Mesendoderm (in vitro differentiated cells): Measurements from ENCODE around the gene CFAP46.
A peak's percentile ranks its signal among the peaks of the same experiment; 100 is the strongest.

Experiments used
- DNase-seq: peaks from one replicate; pipeline ENCODE4 v3.0.0; 2013
- H2AK5ac ChIP-seq: 2 replicates; pipeline ENCODE4 v1.6.1; 2013; ENCODE audit warnings: low read length, inconsistent platforms
- H2BK120ac ChIP-seq: 2 replicates; pipeline ENCODE4 v1.6.1; 2013; ENCODE audit warnings: low read depth, mild to moderate bottlenecking, low read length, moderate library complexity, mixed read lengths
- H2BK15ac ChIP-seq: replicated peaks from 2 replicates; pipeline ENCODE4 v1.6.1; 2013; ENCODE audit warnings: low read depth, mild to moderate bottlenecking, moderate library complexity
- H2BK5ac ChIP-seq: 2 replicates; pipeline ENCODE4 v1.6.1; 2013; ENCODE audit warnings: low read length, inconsistent platforms
- H3K18ac ChIP-seq: 2 replicates; pipeline ENCODE4 v1.6.1; 2013; ENCODE audit warnings: mild to moderate bottlenecking, low read length, mixed read lengths
- H3K23ac ChIP-seq: one replicate; pipeline ENCODE4 v1.6.1; 2013; ENCODE audit warnings: low read length
- H3K27ac ChIP-seq: 2 replicates; pipeline ENCODE4 v1.5.1; 2013; ENCODE audit warnings: low read depth, mild to moderate bottlenecking, inconsistent platforms, low read length, moderate library complexity
- H3K27me3 ChIP-seq: 2 replicates; pipeline ENCODE4 v1.6.1; 2013; ENCODE audit warnings: low read length, control low read depth, mild to moderate bottlenecking, inconsistent platforms; ENCODE audit not compliant: insufficient read depth, poor library complexity
- H3K36me3 ChIP-seq: 2 replicates; pipeline ENCODE4 v1.6.1; 2013; ENCODE audit warnings: low read length, inconsistent platforms; ENCODE audit not compliant: control insufficient read depth, insufficient read depth
- H3K4ac ChIP-seq: one replicate; pipeline ENCODE4 v1.6.1; 2013; ENCODE audit warnings: low read depth, mild to moderate bottlenecking, low read length, moderate library complexity
- H3K4me1 ChIP-seq: 2 replicates; pipeline ENCODE4 v1.6.1; 2013; ENCODE audit warnings: low read depth, low read length, inconsistent platforms; ENCODE audit not compliant: control insufficient read depth
- H3K4me2 ChIP-seq: 2 replicates; pipeline ENCODE4 v1.6.1; 2013; ENCODE audit warnings: low read length
- H3K4me3 ChIP-seq: 2 replicates; pipeline ENCODE4 v1.5.1; 2013; ENCODE audit warnings: mild to moderate bottlenecking, low read length
- H3K56ac ChIP-seq: one replicate; pipeline ENCODE4 v1.6.1; 2013; ENCODE audit warnings: low read length
- H3K79me1 ChIP-seq: 2 replicates; pipeline ENCODE4 v1.6.1; 2013; ENCODE audit warnings: low read length, inconsistent platforms
- H3K79me2 ChIP-seq: 2 replicates; pipeline ENCODE4 v1.6.1; 2013; ENCODE audit warnings: mild to moderate bottlenecking, low read length; ENCODE audit not compliant: control insufficient read depth, insufficient read depth
- H3K9ac ChIP-seq: 2 replicates; pipeline ENCODE4 v1.6.1; 2013; ENCODE audit warnings: low read length, inconsistent platforms
- H4K5ac ChIP-seq: one replicate; pipeline ENCODE4 v1.6.1; 2013; ENCODE audit warnings: low read length
- H4K8ac ChIP-seq: one replicate; pipeline ENCODE4 v1.6.1; 2013; ENCODE audit warnings: low read depth, mild to moderate bottlenecking, control low read depth, low read length, moderate library complexity
- WGBS: extraction: QIAGEN DNeasy Blood & Tissue Kit; methylation state at CpG from one replicate; pipeline ENCODE4 v1.1.7; 2013; ENCODE audit warnings: low lambda C conversion rate, missing lambda C conversion rate; ENCODE audit not compliant: insufficient coverage; ENCODE audit errors: extremely low coverage; 5-methylcytosine and 5-hydroxymethylcytosine counted together

Gene CFAP46

DNA sequence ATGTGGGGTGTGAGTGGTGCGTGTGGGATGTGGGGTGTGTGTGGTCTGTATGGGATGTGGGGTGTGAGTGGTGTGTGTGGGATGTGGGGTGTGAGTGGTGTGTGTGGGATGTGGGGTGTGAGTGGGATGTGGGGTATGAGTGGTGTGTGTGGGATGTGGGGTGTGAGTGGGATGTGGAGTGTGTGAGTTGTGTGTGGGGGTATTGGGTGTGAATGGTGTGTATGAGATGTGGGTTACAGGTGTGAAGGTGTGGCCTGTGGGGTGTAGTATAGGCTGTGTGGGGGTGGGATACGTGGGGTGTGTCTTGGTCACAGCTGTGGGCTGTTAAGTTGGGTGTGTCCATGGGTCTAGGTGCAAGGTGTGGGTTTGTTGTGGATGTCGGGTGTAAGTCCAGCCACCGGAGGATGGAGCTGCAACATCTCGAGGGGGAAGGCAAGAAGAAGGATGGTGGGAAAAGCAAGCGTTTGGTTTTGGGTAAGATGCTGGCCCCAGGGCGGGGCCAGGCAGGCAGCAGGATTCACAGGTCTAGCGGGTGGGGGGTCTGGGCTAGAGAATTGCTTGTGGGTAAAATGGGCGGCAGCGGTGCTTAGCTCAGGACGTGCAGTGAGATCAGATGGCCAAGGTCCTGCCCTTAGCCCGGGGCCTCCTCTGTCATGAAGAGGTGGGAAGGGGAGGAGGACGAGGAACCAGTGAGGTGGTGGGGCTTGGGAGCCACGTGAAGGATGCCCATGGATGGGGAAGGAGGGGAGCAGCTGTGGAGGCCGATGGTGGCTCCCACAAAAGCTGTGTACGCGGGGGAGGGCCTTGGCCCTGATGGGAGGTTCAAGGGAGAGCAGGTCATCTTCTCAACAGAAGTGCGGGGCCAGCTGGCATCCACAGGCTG is 60.1 kb downstream of the CFAP46 start:
- Histone ChIP-seq H3K79me2 (no peaks in the 10 kb centered on the region), H2BK15ac (no peak overlapping the region), H3K79me1 (no peaks in the 10 kb centered on the region), H4K5ac (no peak overlapping the region), H3K4ac (no peak overlapping the region), H3K4me1 (no peaks in the 10 kb centered on the region), H3K27ac (no peak overlapping the region), H3K4me2 (no peak overlapping the region), H3K4me3 (no peak overlapping the region), H3K56ac (no peak overlapping the region), H3K9ac (no peak overlapping the region), H2AK5ac (no peak overlapping the region), H4K8ac (no peak overlapping the region), H3K36me3 (no peaks in the 10 kb centered on the region), H3K23ac (no peak overlapping the region), H2BK120ac (no peak overlapping the region), H3K27me3 (no peaks in the 10 kb centered on the region), H2BK5ac (no peak overlapping the region), H3K18ac (no peak overlapping the region)
- DNase-seq: no peak
- WGBS: 100% methylated on average over 1 of the region's 18 CpGs

DNA sequence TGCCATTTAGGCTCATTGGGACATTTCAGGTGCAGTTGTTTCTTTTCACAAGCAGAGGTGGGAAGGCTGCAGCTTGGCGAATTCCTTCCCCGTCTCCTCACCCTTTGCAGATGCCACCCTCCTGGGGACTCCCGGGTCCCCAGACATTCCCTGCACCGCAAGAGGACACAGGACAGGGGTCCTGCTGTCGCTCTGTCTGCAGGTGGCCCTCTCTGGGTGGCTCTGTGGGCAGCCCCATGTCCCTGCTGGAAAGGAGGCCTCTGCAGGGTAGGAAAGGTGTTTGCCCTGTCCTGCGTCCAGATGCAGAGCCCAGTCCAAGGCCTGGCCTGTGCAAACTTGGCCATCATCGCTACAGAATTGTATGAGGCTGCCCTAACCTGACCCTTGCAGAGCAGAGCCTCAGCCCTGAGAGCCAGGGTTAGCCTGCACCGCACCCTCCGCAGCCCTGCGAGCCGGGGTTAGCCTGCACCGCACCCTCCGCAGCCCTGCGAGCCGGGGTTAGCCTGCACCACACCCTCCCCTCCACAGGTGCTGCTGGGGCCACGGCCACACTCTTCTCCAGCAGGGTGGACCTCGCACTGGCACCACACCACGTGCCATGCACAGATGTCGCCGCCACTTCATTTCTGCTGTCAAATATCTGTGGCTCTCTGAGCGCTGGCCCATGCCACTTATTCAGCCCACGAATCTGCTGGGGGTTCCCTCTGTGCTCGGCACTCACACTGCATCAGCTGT is 61.0 kb downstream of the CFAP46 start:
- no peak for DNase-seq

DNA sequence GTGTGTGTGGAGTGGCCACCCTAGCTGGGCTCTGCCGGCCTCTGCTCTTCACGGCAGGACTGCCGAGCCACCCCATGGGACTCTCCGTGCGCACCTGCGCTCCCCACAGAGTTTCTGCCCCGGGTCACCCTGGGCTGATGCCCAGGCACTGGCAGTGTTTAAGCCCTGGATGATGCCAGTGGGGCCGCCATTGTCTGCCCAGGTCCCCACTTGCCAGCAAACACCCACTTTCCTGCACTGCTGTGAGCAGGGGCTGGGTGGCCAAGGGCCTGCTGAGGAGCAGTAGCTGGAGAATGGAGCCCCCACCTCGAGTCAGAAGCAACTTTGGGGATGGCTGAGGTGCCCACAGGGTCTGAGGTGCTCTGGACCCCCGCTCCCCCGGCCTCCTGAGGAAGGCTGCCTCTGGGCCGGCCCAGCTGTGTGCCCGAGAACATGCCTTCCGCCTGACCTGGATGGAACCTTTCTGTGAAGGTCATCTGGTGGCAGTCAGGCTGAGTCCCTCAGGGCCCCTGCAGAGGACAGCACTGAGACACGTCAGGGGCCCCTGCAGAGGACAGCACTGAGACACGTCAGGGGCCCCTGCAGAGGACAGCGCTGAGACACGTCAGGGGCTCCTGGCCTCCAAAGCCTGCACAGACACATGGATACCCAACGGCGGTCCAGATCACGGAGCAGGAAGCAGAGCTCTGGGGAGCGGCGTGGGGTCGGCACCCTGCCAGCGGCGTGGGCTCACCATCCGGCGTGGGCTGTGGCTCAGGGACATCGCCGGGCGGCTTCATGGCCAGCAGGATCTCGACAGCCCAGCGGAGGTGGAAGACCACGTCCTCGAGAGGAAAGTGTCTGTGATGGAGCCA is 62.0 kb downstream of the CFAP46 start:
- no peak overlapping the region for H2BK120ac ChIP-seq
- H3K56ac ChIP-seq: no peak overlapping the region
- no peak overlapping the region for H3K4me2 ChIP-seq
- no peak overlapping the region for H4K5ac ChIP-seq
- H3K4me1 ChIP-seq: no peaks in the 10 kb centered on the region
- no peak overlapping the region for H3K4me3 ChIP-seq
- H3K18ac ChIP-seq: no peak overlapping the region
- H2BK15ac ChIP-seq: no peak overlapping the region
- no peak overlapping the region for H2AK5ac ChIP-seq
- no peak overlapping the region for H2BK5ac ChIP-seq
- no peaks in the 10 kb centered on the region for H3K79me1 ChIP-seq
- H3K23ac ChIP-seq: no peak overlapping the region
- no peaks in the 10 kb centered on the region for H3K36me3 ChIP-seq
- no CpG with 5 or more reads among the region's 35 CpGs for WGBS
- no peaks in the 10 kb centered on the region for H3K27me3 ChIP-seq
- no peak overlapping the region for H3K4ac ChIP-seq
- H3K79me2 ChIP-seq: no peaks in the 10 kb centered on the region
- DNase-seq: no peak
- H3K9ac ChIP-seq: no peak overlapping the region
- H4K8ac ChIP-seq: no peak overlapping the region
- H3K27ac ChIP-seq: no peak overlapping the region

More for the DNA sequence above, 61.0 kb downstream of the CFAP46 start:
- no CpG with 5 or more reads among the region's 23 CpGs for WGBS
- H3K56ac ChIP-seq: no peak overlapping the region
- H3K4ac ChIP-seq: no peak overlapping the region
- H3K79me1 ChIP-seq: no peaks in the 10 kb centered on the region
- no peaks in the 10 kb centered on the region for H3K79me2 ChIP-seq
- H3K27ac ChIP-seq: no peak overlapping the region
- H3K4me3 ChIP-seq: no peak overlapping the region
- no peak overlapping the region for H2BK5ac ChIP-seq
- H4K5ac ChIP-seq: no peak overlapping the region
- H3K18ac ChIP-seq: no peak overlapping the region
- H3K27me3 ChIP-seq: no peaks in the 10 kb centered on the region
- H3K36me3 ChIP-seq: no peaks in the 10 kb centered on the region
- no peak overlapping the region for H2AK5ac ChIP-seq
- no peak overlapping the region for H4K8ac ChIP-seq
- H3K23ac ChIP-seq: no peak overlapping the region
- no peak overlapping the region for H3K9ac ChIP-seq
- H2BK15ac ChIP-seq: no peak overlapping the region
- no peaks in the 10 kb centered on the region for H3K4me1 ChIP-seq
- H2BK120ac ChIP-seq: no peak overlapping the region
- no peak overlapping the region for H3K4me2 ChIP-seq

DNA sequence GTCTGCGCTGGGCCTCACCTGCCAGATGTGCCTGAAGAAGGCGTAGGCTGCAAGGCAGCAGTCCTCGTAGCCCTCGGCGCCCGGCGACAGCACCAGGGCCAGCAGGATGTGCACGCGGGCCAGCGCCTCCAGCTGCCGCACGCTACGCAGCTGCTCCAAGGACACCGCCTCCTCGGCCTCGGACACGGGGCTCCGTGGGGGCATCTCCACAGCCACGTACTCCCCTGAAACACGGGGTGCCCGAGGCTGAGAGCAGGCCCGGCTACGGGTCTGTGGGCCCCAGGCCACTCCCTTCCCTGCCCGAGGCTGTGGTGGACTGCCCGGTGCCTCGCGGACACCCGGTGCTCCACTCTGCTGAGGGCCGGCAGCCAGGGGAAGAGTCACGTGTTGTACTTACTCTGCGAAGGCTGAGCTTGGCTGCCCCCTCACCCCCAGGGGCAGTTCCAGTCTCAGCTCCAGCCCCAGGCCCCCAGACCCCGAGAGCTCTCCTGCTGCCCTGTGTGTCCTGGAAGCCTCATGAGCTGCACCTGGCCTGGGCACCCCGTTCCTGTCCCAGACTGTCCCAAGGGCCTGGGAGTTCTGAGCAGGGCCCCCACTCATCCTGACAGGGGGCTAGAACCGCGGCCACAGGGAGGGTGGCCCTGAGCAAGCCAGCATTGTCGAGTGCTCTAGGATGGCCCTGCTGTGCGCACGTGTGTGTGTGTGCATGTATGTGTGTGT is 62.8 kb downstream of the CFAP46 start:
- no peak overlapping the region for H4K5ac ChIP-seq
- no peak for DNase-seq
- no peaks in the 10 kb centered on the region for H3K36me3 ChIP-seq
- H3K4me1 ChIP-seq: no peaks in the 10 kb centered on the region
- peak overlapping the region; percentile 7 for H3K56ac ChIP-seq
- no peaks in the 10 kb centered on the region for H3K79me2 ChIP-seq
- no peak overlapping the region for H2BK120ac ChIP-seq
- no peak overlapping the region for H3K27ac ChIP-seq
- H2BK5ac ChIP-seq: no peak overlapping the region
- no peak overlapping the region for H3K9ac ChIP-seq
- H3K27me3 ChIP-seq: no peaks in the 10 kb centered on the region
- no peak overlapping the region for H2AK5ac ChIP-seq
- H3K4me2 ChIP-seq: no peak overlapping the region
- H3K4me3 ChIP-seq: no peak overlapping the region
- no peaks in the 10 kb centered on the region for H3K79me1 ChIP-seq
- H3K23ac ChIP-seq: no peak overlapping the region
- H2BK15ac ChIP-seq: no peak overlapping the region
- no CpG with 5 or more reads among the region's 38 CpGs for WGBS
- no peak overlapping the region for H3K4ac ChIP-seq
- H3K18ac ChIP-seq: no peak overlapping the region
- no peak overlapping the region for H4K8ac ChIP-seq

DNA sequence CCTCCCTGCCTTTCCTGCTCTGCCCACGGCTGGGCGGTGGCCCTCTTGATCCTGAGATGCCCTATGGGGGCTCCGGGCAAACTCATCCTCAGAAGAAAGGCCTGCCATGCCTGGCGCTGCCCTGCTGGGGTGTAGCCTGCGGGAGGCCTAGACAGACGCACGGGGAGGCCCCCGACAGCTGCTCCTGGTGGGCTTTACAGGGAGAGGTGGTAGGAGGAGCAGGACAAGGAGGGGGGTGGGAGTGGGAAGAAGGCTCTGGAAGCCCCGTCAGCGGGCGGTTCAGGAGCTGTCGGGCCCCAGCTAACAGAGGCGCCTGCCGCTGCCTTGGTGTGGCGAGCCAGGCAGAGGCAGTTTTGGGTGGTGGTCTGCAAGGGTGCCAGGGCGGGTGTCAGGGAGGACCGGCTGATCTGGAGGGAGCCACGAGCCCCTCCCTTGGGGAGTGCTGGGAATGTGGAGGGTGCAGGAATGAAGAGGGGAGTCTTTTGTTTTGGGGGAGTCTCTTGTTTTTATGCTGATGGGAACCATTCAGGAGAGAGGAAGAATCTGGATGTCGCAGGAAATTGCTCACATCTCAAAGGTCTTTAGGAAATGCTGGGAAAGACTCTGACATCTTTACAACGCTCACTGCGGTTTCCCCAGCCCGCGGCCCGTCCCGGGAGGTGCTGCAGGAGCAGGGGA is 63.5 kb downstream of the CFAP46 start:
- no peak overlapping the region for H4K5ac ChIP-seq
- DNase-seq: no peak
- H3K36me3 ChIP-seq: no peaks in the 10 kb centered on the region
- H3K27ac ChIP-seq: no peak overlapping the region
- no peaks in the 10 kb centered on the region for H3K79me1 ChIP-seq
- H3K9ac ChIP-seq: no peak overlapping the region
- H3K56ac ChIP-seq: no peak overlapping the region
- H2AK5ac ChIP-seq: no peak overlapping the region
- no peak overlapping the region for H3K23ac ChIP-seq
- H3K18ac ChIP-seq: no peak overlapping the region
- H3K4me1 ChIP-seq: no peaks in the 10 kb centered on the region
- H3K79me2 ChIP-seq: no peaks in the 10 kb centered on the region
- no CpG with 5 or more reads among the region's 25 CpGs for WGBS
- no peaks in the 10 kb centered on the region for H3K27me3 ChIP-seq
- no peak overlapping the region for H2BK15ac ChIP-seq
- no peak overlapping the region for H4K8ac ChIP-seq
- H3K4ac ChIP-seq: no peak overlapping the region
- no peak overlapping the region for H2BK120ac ChIP-seq
- H3K4me3 ChIP-seq: no peak overlapping the region
- no peak overlapping the region for H3K4me2 ChIP-seq
- H2BK5ac ChIP-seq: no peak overlapping the region
